Keratinocyte (primary cell): Measurements from ENCODE around the gene SMIM33. TPM values are rescaled to one million over a fixed set of nuclear protein-coding genes. Genes with fewer than 3 reads are reported as not detected.

Experiments
- DNase-seq: peaks from one replicate; pipeline ENCODE4 v3.0.0-alpha.2; 2011; ENCODE audit warnings: low read depth, missing footprints, low spot score
- FAIRE-seq: peaks from 2 replicates; lab custom pipeline; 2011; peaks lifted over from hg19 to GRCh38; lab: Jason Lieb, UNC
- H2AFZ ChIP-seq: 2 replicates; pipeline ENCODE4 v1.6.0; 2012; ENCODE audit warnings: low read length, control low read depth, inconsistent platforms; ENCODE audit not compliant: control insufficient read depth
- H3K27ac ChIP-seq: 2 replicates; pipeline ENCODE4 v1.5.1; 2011; ENCODE audit warnings: low read length; ENCODE audit not compliant: control insufficient read depth, insufficient read depth
- H3K27me3 ChIP-seq: 3 replicates; pipeline ENCODE4 v1.6.0; 2011; ENCODE audit warnings: low read length; ENCODE audit not compliant: control insufficient read depth, insufficient read depth; ENCODE audit errors: extremely low read depth
- H3K36me3 ChIP-seq, 2 experiments: 2 replicates in 1 of 2; 3 replicates in 1 of 2; pipeline ENCODE4 v1.5.1; 2011; ENCODE audit warnings: low read length in 2 of 2, mild to moderate bottlenecking in 1 of 2; ENCODE audit not compliant: control insufficient read depth in 2 of 2, insufficient read depth in 2 of 2; ENCODE audit errors: extremely low read depth in 1 of 2
- H3K4me1 ChIP-seq: 3 replicates; pipeline ENCODE4 v1.5.1; 2011; ENCODE audit warnings: low read length; ENCODE audit not compliant: control insufficient read depth, insufficient read depth; ENCODE audit errors: extremely low read depth
- H3K4me2 ChIP-seq: 3 replicates; pipeline ENCODE4 v1.6.0; 2011; ENCODE audit warnings: low read depth, low read length; ENCODE audit not compliant: control insufficient read depth, insufficient read depth; ENCODE audit errors: extremely low read depth
- H3K4me3 ChIP-seq, 3 experiments: fragments of 200-600 bp in 1 of 3; sonication (generic) in 1 of 3; 2 replicates in 2 of 3; 3 replicates in 1 of 3; pipeline ENCODE4 v1.5.1; 2011 to 2016; ENCODE audit warnings: low read length in 3 of 3, mild to moderate bottlenecking in 3 of 3, control low read depth in 2 of 3, inconsistent platforms in 1 of 3, low read depth in 1 of 3, mixed read lengths in 1 of 3, mixed run types in 1 of 3, moderate library complexity in 1 of 3; ENCODE audit not compliant: control insufficient read depth in 2 of 3, insufficient read depth in 2 of 3; ENCODE audit errors: extremely low read depth in 1 of 3
- H3K79me2 ChIP-seq: 2 replicates; pipeline ENCODE4 v1.6.0; 2012; ENCODE audit warnings: low read length; ENCODE audit not compliant: control insufficient read depth, insufficient read depth
- H3K9ac ChIP-seq: 3 replicates; pipeline ENCODE4 v1.6.0; 2011; ENCODE audit warnings: low read length; ENCODE audit not compliant: control insufficient read depth, insufficient read depth; ENCODE audit errors: extremely low read depth
- H3K9me1 ChIP-seq: 3 replicates; pipeline ENCODE4 v1.6.0; 2011; ENCODE audit warnings: low read length; ENCODE audit not compliant: control insufficient read depth, insufficient read depth; ENCODE audit errors: extremely low read depth
- H3K9me3 ChIP-seq: 2 replicates; pipeline ENCODE4 v1.5.1; 2012; ENCODE audit warnings: low read depth, low read length; ENCODE audit not compliant: control insufficient read depth
- H4K20me1 ChIP-seq: 3 replicates; pipeline ENCODE4 v1.6.0; 2011; ENCODE audit warnings: low read length; ENCODE audit not compliant: control insufficient read depth, insufficient read depth; ENCODE audit errors: extremely low read depth
- CTCF ChIP-seq, 3 experiments: IDR thresholded peaks in 1 of 3; conservative IDR thresholded peaks in 1 of 3; optimal IDR thresholded peaks in 1 of 3; 2 replicates in 2 of 3; 3 replicates in 1 of 3; pipeline versions ENCODE3 to v1.5.1; 2011; ENCODE audit warnings: low read length in 3 of 3, mild to moderate bottlenecking in 3 of 3, moderate library complexity in 2 of 3, control low read depth in 1 of 3, inconsistent platforms in 1 of 3; ENCODE audit not compliant: insufficient read depth in 2 of 3; ENCODE audit errors: extremely low read depth in 1 of 3
- EZH2 ChIP-seq: IDR thresholded peaks from one replicate; pipeline ENCODE4 v1.6.1; 2012; ENCODE audit warnings: inconsistent platforms, mild to moderate bottlenecking, low read length, moderate library complexity
- dilution Hi-C: fragments of 300-500 bp; cut with MboI; formaldehyde crosslinking; loops from one replicate; pipeline ENCODE4 v1.7.0; 2020; ENCODE audit warnings: low sequenced_read_pairs; ENCODE audit not compliant: extremely low pct_ligation_motif_present
- polyA plus RNA-seq, 5 experiments: library from polyadenylated mRNA; depleted of rRNA in 3 of 5; stranded (reverse) in 3 of 5; stranded (forward) in 1 of 5; unstranded in 1 of 5; fragments of >200 nt; gene quantifications; 1 replicate in 1 of 5; 2 replicates in 3 of 5; 3 replicates in 1 of 5; pipeline versions ENCODE4 v1.2.1 to v1.2.3, GENCODE V29; 2011 to 2012; ENCODE audit warnings: missing spikeins in 2 of 5, low read depth in 1 of 5, low replicate concordance in 1 of 5

Gene SMIM33
- polyA plus RNA-seq, 1 donor (not counting 4 experiments of a cell fraction or from before 2014, with no cell fraction given), result not detected

GRCh38 chr5:139513852-139514485 is 43.2 kb downstream of the SMIM33 start:
- TF ChIP-seq EZH2, result no peak
- no peak for TF ChIP-seq CTCF (optimal IDR thresholded peaks at IDR 0.05 in 1 of 3, IDR thresholded peaks at IDR 0.05 in 1 of 3, conservative IDR thresholded peaks at IDR 0.05 in 1 of 3; ENCODE audit: extremely low read depth in 1 of 3, insufficient read depth in 2 of 3, low read length in 3 of 3)
- Histone ChIP-seq H3K36me3 (no peaks in the 10 kb centered on the region), H3K9ac (no peak overlapping the region), H3K9me1 (no peaks in the 10 kb centered on the region), H3K4me1 (peaks cover 11% of the 10 kb centered on the region), H3K4me3 (no peak overlapping the region), H3K4me2 (no peak overlapping the region), H2AFZ (no peak overlapping the region), H4K20me1 (no peaks in the 10 kb centered on the region), H3K9me3 (no peaks in the 10 kb centered on the region), H3K79me2 (no peaks in the 10 kb centered on the region), H3K27ac (no peak overlapping the region), H3K27me3 (no peaks in the 10 kb centered on the region)
- dilution Hi-C loops, result no loop called here
- FAIRE-seq (no peak), DNase-seq (no peak)

- TF ChIP-seq CTCF (optimal IDR thresholded peaks at IDR 0.05 in 1 of 3, IDR thresholded peaks at IDR 0.05 in 1 of 3, conservative IDR thresholded peaks at IDR 0.05 in 1 of 3; ENCODE audit: extremely low read depth in 1 of 3, insufficient read depth in 2 of 3, low read length in 3 of 3), result no peak
- no peaks in the 10 kb centered on the region for H4K20me1 ChIP-seq
- H3K4me2 ChIP-seq, result no peak overlapping the region
- no peak overlapping the region for H3K4me3 ChIP-seq
- no peak for FAIRE-seq
- no peak for DNase-seq
- no peak overlapping the region for H3K27ac ChIP-seq
- H3K9me1 ChIP-seq, result no peaks in the 10 kb centered on the region
- no peak overlapping the region for H3K9ac ChIP-seq
- no peaks in the 10 kb centered on the region for H3K79me2 ChIP-seq
- H3K27me3 ChIP-seq, result no peaks in the 10 kb centered on the region
- H2AFZ ChIP-seq, result no peak overlapping the region
- no peaks in the 10 kb centered on the region for H3K9me3 ChIP-seq
- dilution Hi-C loops, result no loop called here
- H3K36me3 ChIP-seq, result no peaks in the 10 kb centered on the region
- H3K4me1 ChIP-seq, result peaks cover 11% of the 10 kb centered on the region
Measured at GRCh38 chr5:139514486-139514856, 43.7 kb downstream of the SMIM33 start.
